GM12878 (cell line): ENCODE measurements around the gene ANP32D. TPM values are rescaled to one million over a fixed set of nuclear protein-coding genes. Genes with fewer than 3 reads are reported as not detected.

Experiments
- ATAC-seq: fragments of 200-7000 bp; cut with Tn5 transposase; 3 replicates; pipeline ENCODE4 v1.9.1; 2020; ENCODE audit warnings: mild to moderate bottlenecking, moderate library complexity
- BruUV-seq: library from RNA; stranded (reverse); fragments of 400-500 nt; replicated peaks from 2 replicates; lab custom pipeline; 2021; lab: Mats Ljungman, UMichigan
- CTCF ChIA-PET: fragments of 300-600 bp; sonication (Branson Sonifier 250); formaldehyde crosslinking; extraction: SDS; loops from one replicate; lab custom pipeline; 2021; ENCODE audit warnings: inconsistent platforms; lab: Yijun Ruan, JAX
- POLR2A ChIA-PET: fragments of 350-600 bp; formaldehyde crosslinking; extraction: SDS; loops from one replicate; lab custom pipeline; 2021; ENCODE audit warnings: inconsistent platforms; lab: Charles Lee
- RAD21 ChIA-PET: fragments of 300-600 bp; sonication (Branson Sonifier 250); formaldehyde crosslinking; loops from one replicate; lab custom pipeline; 2023; ENCODE audit warnings: antibody characterized with exemption; ENCODE audit not compliant: unreplicated experiment; lab: Charles Lee
- SMC1A ChIA-PET: fragments of 300-600 bp; sonication (Branson Sonifier 250); formaldehyde crosslinking; loops from one replicate; lab custom pipeline; 2023; ENCODE audit not compliant: unreplicated experiment, uncharacterized antibody; lab: Charles Lee
- DNase-seq: peaks from one replicate; pipeline ENCODE4 v3.0.0-alpha.2; 2011; ENCODE audit warnings: low read depth, low spot score
- FAIRE-seq: peaks from 3 replicates; lab custom pipeline; 2011; peaks lifted over from hg19 to GRCh38; lab: Jason Lieb, UNC
- H2AFZ ChIP-seq: 2 replicates; pipeline ENCODE4 v1.6.0; 2011; ENCODE audit warnings: low read depth, low read length, control low read depth; ENCODE audit not compliant: control insufficient read depth
- H3K27ac ChIP-seq: 2 replicates; pipeline ENCODE4 v1.5.1; 2011; ENCODE audit warnings: control low read depth; ENCODE audit not compliant: control insufficient read depth, insufficient read depth
- H3K27me3 ChIP-seq, 2 experiments: replicated peaks in 1 of 2; 2 replicates each; pipeline versions ENCODE4 v1.6.0 to v1.6.1; 2011; ENCODE audit warnings: low read length in 1 of 2; ENCODE audit not compliant: control insufficient read depth in 2 of 2, insufficient read depth in 2 of 2
- H3K36me3 ChIP-seq, 2 experiments: 2 replicates each; pipeline ENCODE4 v1.5.1; 2011; ENCODE audit warnings: low read length in 1 of 2; ENCODE audit not compliant: control insufficient read depth in 2 of 2, insufficient read depth in 2 of 2
- H3K4me1 ChIP-seq: 2 replicates; pipeline ENCODE4 v1.6.1; 2011; ENCODE audit warnings: mild to moderate bottlenecking, low read length, moderate library complexity, mixed read lengths; ENCODE audit not compliant: control insufficient read depth, insufficient read depth
- H3K4me2 ChIP-seq: 2 replicates; pipeline ENCODE4 v1.6.0; 2011; ENCODE audit warnings: control low read depth; ENCODE audit not compliant: control insufficient read depth, insufficient read depth
- H3K4me3 ChIP-seq: fragments of 200-600 bp; sonication (generic); 2 replicates; pipeline ENCODE4 v1.5.1; 2016
- H3K79me2 ChIP-seq: 2 replicates; pipeline ENCODE4 v1.6.0; 2011; ENCODE audit warnings: low read length; ENCODE audit not compliant: control insufficient read depth, insufficient read depth
- H3K9ac ChIP-seq: 2 replicates; pipeline ENCODE4 v1.8.0; 2011; ENCODE audit warnings: low read length, control low read depth, mixed read lengths; ENCODE audit not compliant: control insufficient read depth, insufficient read depth
- H3K9me3 ChIP-seq: replicated peaks from 3 replicates; pipeline ENCODE4 v1.5.1; 2011; ENCODE audit warnings: mild to moderate bottlenecking, low read length; ENCODE audit not compliant: control insufficient read depth, insufficient read depth
- H4K20me1 ChIP-seq: 2 replicates; pipeline ENCODE4 v1.6.0; 2011; ENCODE audit not compliant: control insufficient read depth, insufficient read depth
- BHLHE40 ChIP-seq, 2 experiments: fragments of 450-650 bp in 1 of 2; IDR thresholded peaks; 2 replicates each; pipeline ENCODE4 v1.6.1; 2011 to 2017; ENCODE audit warnings: low read depth in 2 of 2, borderline replicate concordance in 1 of 2, improper control_type of control experiment in 1 of 2, low read length in 1 of 2, mild to moderate bottlenecking in 1 of 2
- FOS ChIP-seq: IDR thresholded peaks from 3 replicates; pipeline ENCODE4 v1.6.1; 2011; ENCODE audit warnings: borderline replicate concordance; ENCODE audit not compliant: insufficient read length; ENCODE audit errors: extremely low read depth
- HDAC2 ChIP-seq: fragments of 200-600 bp; sonication (generic); IDR thresholded peaks from 2 replicates; pipeline ENCODE4 v1.6.1; 2017
- YY1 ChIP-seq: IDR thresholded peaks from 2 replicates; pipeline ENCODE4 v1.6.1; 2011; ENCODE audit warnings: low read depth, mild to moderate bottlenecking, low read length
- ZZZ3 ChIP-seq: IDR thresholded peaks from 2 replicates; pipeline ENCODE4 v1.6.1; 2011; ENCODE audit warnings: low read depth; ENCODE audit not compliant: control insufficient read depth, insufficient read length
- WGBS: methylation state at CpG from one replicate; pipeline ENCODE4 v1.1.6; 2016; ENCODE audit warnings: low lambda C conversion rate; ENCODE audit not compliant: insufficient replicate concordance, insufficient coverage; ENCODE audit errors: missing lambda C conversion rate; 5-methylcytosine and 5-hydroxymethylcytosine counted together
- in situ Hi-C: fragments of 300-500 bp; cut with MboI; formaldehyde crosslinking; loops from 9 replicates; pipeline ENCODE4 v1.14.3; 2018; ENCODE audit warnings: mixed read lengths
- intact Hi-C: fragments of 100-400 bp; cut with micrococcal nuclease; formaldehyde crosslinking; loops from one replicate; pipeline ENCODE4 v1.14.2; 2022; ENCODE audit not compliant: unreplicated experiment
- polyA plus RNA-seq, 11 experiments: library from polyadenylated mRNA; depleted of rRNA in 4 of 11; unstranded in 6 of 11; stranded (reverse) in 5 of 11; fragments of >200 nt; fragmentation: Nextera tagmentation in 4 of 11; fragmentation: Illumina TruSeq in 1 of 11; extraction: Ambion mirVana in 4 of 11; extraction: Trizol in 1 of 11; gene quantifications; 1 replicate in 1 of 11; 2 replicates in 10 of 11; pipeline versions ENCODE4 v1.2.1 to v1.2.3, GENCODE V29; 2011 to 2016; ENCODE audit warnings: inconsistent platforms in 2 of 11, missing spikeins in 2 of 11, low read depth in 1 of 11
- total RNA-seq, 4 experiments: library from RNA; depleted of rRNA in 3 of 4; stranded (reverse); fragments of >200 nt in 3 of 4; fragmentation: Illumina TruSeq in 1 of 4; extraction: Trizol in 1 of 4; gene quantifications; 2 replicates each; pipeline versions ENCODE4 v1.2.1 to v1.2.3, GENCODE V29; 2013 to 2021
- TF ChIP-seq, protein P1 (sequence below): fragments of 150-350 bp; IDR thresholded peaks from 2 replicates; pipeline ENCODE4 v1.6.1; 2016; ENCODE audit warnings: low read depth, low read length
- TF ChIP-seq, protein P2 (sequence below): fragments of 450-650 bp; IDR thresholded peaks from 2 replicates; pipeline ENCODE4 v1.6.1; 2017; ENCODE audit warnings: mild to moderate bottlenecking, moderate library complexity
- TF ChIP-seq, protein P3 (sequence below): fragments of 450-650 bp; IDR thresholded peaks from 2 replicates; pipeline ENCODE4 v1.6.1; 2017; ENCODE audit warnings: mild to moderate bottlenecking, moderate library complexity
- TF ChIP-seq, protein P4 (sequence below): IDR thresholded peaks from 2 replicates; pipeline ENCODE4 v1.6.1; 2011; ENCODE audit warnings: low read depth, low read length, improper control_type of control experiment, borderline replicate concordance

The ANP32D gene
- total and polyA plus RNA-seq, 10 of the 15 experiments (the other 5 are each of a cell fraction or from before 2014, with no cell fraction given), result not detected

DNA sequence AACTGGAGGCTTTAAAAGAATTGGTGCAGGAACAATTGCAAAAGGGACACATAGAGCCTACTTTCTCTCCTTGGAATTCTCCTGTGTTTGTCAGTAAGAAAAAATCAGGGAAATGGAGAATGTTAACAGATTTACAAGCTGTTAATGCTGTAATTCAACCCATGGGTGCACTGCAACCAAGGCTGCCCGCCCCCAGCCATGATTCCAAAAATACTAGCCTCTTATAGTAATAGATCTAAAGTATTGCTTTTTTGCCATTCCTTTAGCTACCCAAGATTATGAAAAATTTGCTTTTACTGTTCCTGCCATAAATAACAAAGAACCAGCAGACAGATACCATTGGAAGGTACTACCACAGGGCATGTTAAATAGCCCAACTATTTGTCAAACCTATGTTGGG is 37.8 kb downstream of the ANP32D start:
- BruUV-seq, result no TSS peak
- TF ChIP-seq, protein P1, sequence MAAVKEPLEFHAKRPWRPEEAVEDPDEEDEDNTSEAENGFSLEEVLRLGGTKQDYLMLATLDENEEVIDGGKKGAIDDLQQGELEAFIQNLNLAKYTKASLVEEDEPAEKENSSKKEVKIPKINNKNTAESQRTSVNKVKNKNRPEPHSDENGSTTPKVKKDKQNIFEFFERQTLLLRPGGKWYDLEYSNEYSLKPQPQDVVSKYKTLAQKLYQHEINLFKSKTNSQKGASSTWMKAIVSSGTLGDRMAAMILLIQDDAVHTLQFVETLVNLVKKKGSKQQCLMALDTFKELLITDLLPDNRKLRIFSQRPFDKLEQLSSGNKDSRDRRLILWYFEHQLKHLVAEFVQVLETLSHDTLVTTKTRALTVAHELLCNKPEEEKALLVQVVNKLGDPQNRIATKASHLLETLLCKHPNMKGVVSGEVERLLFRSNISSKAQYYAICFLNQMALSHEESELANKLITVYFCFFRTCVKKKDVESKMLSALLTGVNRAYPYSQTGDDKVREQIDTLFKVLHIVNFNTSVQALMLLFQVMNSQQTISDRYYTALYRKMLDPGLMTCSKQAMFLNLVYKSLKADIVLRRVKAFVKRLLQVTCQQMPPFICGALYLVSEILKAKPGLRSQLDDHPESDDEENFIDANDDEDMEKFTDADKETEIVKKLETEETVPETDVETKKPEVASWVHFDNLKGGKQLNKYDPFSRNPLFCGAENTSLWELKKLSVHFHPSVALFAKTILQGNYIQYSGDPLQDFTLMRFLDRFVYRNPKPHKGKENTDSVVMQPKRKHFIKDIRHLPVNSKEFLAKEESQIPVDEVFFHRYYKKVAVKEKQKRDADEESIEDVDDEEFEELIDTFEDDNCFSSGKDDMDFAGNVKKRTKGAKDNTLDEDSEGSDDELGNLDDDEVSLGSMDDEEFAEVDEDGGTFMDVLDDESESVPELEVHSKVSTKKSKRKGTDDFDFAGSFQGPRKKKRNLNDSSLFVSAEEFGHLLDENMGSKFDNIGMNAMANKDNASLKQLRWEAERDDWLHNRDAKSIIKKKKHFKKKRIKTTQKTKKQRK, result no peak
- TF ChIP-seq BHLHE40 (IDR thresholded peaks at IDR 0.05; ENCODE audit: borderline replicate concordance in 1 of 2, low read depth in 2 of 2, low read length in 1 of 2) (no peak), ZZZ3 (no peak), YY1 (no peak), FOS (no peak), HDAC2 (no peak)
- TF ChIP-seq, protein P2, sequence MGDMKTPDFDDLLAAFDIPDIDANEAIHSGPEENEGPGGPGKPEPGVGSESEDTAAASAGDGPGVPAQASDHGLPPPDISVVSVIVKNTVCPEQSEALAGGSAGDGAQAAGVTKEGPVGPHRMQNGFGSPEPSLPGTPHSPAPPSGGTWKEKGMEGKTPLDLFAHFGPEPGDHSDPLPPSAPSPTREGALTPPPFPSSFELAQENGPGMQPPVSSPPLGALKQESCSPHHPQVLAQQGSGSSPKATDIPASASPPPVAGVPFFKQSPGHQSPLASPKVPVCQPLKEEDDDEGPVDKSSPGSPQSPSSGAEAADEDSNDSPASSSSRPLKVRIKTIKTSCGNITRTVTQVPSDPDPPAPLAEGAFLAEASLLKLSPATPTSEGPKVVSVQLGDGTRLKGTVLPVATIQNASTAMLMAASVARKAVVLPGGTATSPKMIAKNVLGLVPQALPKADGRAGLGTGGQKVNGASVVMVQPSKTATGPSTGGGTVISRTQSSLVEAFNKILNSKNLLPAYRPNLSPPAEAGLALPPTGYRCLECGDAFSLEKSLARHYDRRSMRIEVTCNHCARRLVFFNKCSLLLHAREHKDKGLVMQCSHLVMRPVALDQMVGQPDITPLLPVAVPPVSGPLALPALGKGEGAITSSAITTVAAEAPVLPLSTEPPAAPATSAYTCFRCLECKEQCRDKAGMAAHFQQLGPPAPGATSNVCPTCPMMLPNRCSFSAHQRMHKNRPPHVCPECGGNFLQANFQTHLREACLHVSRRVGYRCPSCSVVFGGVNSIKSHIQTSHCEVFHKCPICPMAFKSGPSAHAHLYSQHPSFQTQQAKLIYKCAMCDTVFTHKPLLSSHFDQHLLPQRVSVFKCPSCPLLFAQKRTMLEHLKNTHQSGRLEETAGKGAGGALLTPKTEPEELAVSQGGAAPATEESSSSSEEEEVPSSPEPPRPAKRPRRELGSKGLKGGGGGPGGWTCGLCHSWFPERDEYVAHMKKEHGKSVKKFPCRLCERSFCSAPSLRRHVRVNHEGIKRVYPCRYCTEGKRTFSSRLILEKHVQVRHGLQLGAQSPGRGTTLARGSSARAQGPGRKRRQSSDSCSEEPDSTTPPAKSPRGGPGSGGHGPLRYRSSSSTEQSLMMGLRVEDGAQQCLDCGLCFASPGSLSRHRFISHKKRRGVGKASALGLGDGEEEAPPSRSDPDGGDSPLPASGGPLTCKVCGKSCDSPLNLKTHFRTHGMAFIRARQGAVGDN, result no peak
- TF ChIP-seq, protein P3, sequence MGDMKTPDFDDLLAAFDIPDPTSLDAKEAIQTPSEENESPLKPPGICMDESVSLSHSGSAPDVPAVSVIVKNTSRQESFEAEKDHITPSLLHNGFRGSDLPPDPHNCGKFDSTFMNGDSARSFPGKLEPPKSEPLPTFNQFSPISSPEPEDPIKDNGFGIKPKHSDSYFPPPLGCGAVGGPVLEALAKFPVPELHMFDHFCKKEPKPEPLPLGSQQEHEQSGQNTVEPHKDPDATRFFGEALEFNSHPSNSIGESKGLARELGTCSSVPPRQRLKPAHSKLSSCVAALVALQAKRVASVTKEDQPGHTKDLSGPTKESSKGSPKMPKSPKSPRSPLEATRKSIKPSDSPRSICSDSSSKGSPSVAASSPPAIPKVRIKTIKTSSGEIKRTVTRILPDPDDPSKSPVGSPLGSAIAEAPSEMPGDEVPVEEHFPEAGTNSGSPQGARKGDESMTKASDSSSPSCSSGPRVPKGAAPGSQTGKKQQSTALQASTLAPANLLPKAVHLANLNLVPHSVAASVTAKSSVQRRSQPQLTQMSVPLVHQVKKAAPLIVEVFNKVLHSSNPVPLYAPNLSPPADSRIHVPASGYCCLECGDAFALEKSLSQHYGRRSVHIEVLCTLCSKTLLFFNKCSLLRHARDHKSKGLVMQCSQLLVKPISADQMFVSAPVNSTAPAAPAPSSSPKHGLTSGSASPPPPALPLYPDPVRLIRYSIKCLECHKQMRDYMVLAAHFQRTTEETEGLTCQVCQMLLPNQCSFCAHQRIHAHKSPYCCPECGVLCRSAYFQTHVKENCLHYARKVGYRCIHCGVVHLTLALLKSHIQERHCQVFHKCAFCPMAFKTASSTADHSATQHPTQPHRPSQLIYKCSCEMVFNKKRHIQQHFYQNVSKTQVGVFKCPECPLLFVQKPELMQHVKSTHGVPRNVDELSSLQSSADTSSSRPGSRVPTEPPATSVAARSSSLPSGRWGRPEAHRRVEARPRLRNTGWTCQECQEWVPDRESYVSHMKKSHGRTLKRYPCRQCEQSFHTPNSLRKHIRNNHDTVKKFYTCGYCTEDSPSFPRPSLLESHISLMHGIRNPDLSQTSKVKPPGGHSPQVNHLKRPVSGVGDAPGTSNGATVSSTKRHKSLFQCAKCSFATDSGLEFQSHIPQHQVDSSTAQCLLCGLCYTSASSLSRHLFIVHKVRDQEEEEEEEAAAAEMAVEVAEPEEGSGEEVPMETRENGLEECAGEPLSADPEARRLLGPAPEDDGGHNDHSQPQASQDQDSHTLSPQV, result no peak
- TF ChIP-seq, protein P4, sequence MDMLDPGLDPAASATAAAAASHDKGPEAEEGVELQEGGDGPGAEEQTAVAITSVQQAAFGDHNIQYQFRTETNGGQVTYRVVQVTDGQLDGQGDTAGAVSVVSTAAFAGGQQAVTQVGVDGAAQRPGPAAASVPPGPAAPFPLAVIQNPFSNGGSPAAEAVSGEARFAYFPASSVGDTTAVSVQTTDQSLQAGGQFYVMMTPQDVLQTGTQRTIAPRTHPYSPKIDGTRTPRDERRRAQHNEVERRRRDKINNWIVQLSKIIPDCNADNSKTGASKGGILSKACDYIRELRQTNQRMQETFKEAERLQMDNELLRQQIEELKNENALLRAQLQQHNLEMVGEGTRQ, result no peak

More for the DNA sequence above, 37.8 kb downstream of the ANP32D start:
- in situ Hi-C loops, result no loop called here
- Histone ChIP-seq H3K27me3 (no peaks in the 10 kb centered on the region), H3K9me3 (peaks cover 4% of the 10 kb centered on the region; the same call in 2 of the 3 replicates), H3K4me1 (no peaks in the 10 kb centered on the region), H3K4me2 (no peak overlapping the region), H3K79me2 (no peaks in the 10 kb centered on the region), H3K4me3 (no peak overlapping the region), H3K27ac (no peak overlapping the region), H4K20me1 (no peaks in the 10 kb centered on the region), H3K36me3 (no peaks in the 10 kb centered on the region), H3K9ac (no peak overlapping the region), H2AFZ (no peak overlapping the region)
- intact Hi-C loops, result no loop called here
- ChIA-PET CTCF (no interaction called here), RAD21 (no interaction called here), SMC1A (interaction anchor here (0.9 kb wide), 1 partner anchor 54 kb away, joined by 4 read pairs; no protein-coding TSS in a partner anchor), POLR2A (no interaction called here)
- ATAC-seq, result no peak
- no peak for DNase-seq
- WGBS, result 0% methylated on average over 1 of the region's 1 CpG
- no peak for FAIRE-seq
